Glutamatergic neuron (in vitro differentiated cells): ENCODE results near the gene SLC38A8. TPM values are rescaled to one million over a fixed set of nuclear protein-coding genes. Genes with fewer than 3 reads are reported as not detected.

Experiments
- DNase-seq: peaks from one replicate; pipeline ENCODE4 v3.0.0; 2022
- H3K27ac Mint-ChIP-seq: one replicate; pipeline ENCODE4 v1.8.0; 2020; ENCODE audit warnings: mild to moderate bottlenecking, mixed read lengths, inconsistent platforms; ENCODE audit not compliant: unreplicated experiment
- H3K27me3 Mint-ChIP-seq: one replicate; pipeline ENCODE4 v1.8.0; 2020; ENCODE audit warnings: mild to moderate bottlenecking, moderate library complexity, mixed read lengths, inconsistent platforms; ENCODE audit not compliant: unreplicated experiment
- H3K36me3 Mint-ChIP-seq: one replicate; pipeline ENCODE4 v1.8.0; 2020; ENCODE audit warnings: mild to moderate bottlenecking, mixed read lengths, inconsistent platforms; ENCODE audit not compliant: unreplicated experiment
- H3K4me1 Mint-ChIP-seq: one replicate; pipeline ENCODE4 v1.8.0; 2020; ENCODE audit warnings: mild to moderate bottlenecking, low read depth, mixed read lengths, inconsistent platforms; ENCODE audit not compliant: unreplicated experiment
- H3K4me3 Mint-ChIP-seq: one replicate; pipeline ENCODE4 v1.8.0; 2020; ENCODE audit warnings: mild to moderate bottlenecking, mixed read lengths, inconsistent platforms; ENCODE audit not compliant: unreplicated experiment
- H3K9me3 Mint-ChIP-seq: one replicate; pipeline ENCODE4 v1.8.0; 2020; ENCODE audit warnings: mild to moderate bottlenecking, moderate library complexity, mixed read lengths, inconsistent platforms; ENCODE audit not compliant: unreplicated experiment
- CTCF ChIP-seq: fragments of 200-600 bp; sonication (generic); IDR thresholded peaks from one replicate; pipeline ENCODE4 v1.5.0; 2021; ENCODE audit not compliant: partially characterized antibody, unreplicated experiment
- total RNA-seq: library from RNA; stranded (reverse); fragmentation: NEBNext Ultra II Directional; extraction: Animal tissue kit (Norgen Biotek cat#: 25700); gene quantifications from one replicate; pipeline ENCODE4 v1.2.1, GENCODE V29; 2021; ENCODE audit not compliant: unreplicated experiment

The SLC38A8 gene
- total RNA-seq, 1 donor from 2014 or later, result not detected

- Mint-ChIP-seq H3K9me3 (no peaks in the 10 kb centered on the region), H3K27me3 (peaks cover 3% of the 10 kb centered on the region), H3K36me3 (peaks cover 18% of the 10 kb centered on the region), H3K4me3 (no peak overlapping the region), H3K4me1 (peaks cover under 1% of the 10 kb centered on the region), H3K27ac (no peak overlapping the region)
- no peak for TF ChIP-seq CTCF
- DNase-seq, result no peak
These were observed 37.8 kb upstream of the SLC38A8 start for GRCh38 chr16:84080378-84080777.

GRCh38 chr16:84079664-84080063, 37.1 kb upstream of the SLC38A8 start:
- no peak overlapping the region for H3K4me3 Mint-ChIP-seq
- H3K9me3 Mint-ChIP-seq, result no peaks in the 10 kb centered on the region
- no peak overlapping the region for H3K27ac Mint-ChIP-seq
- no peak for TF ChIP-seq CTCF
- peaks cover 3% of the 10 kb centered on the region for H3K27me3 Mint-ChIP-seq
- no peak for DNase-seq
- H3K4me1 Mint-ChIP-seq, result peaks cover 4% of the 10 kb centered on the region
- H3K36me3 Mint-ChIP-seq, result peaks cover 18% of the 10 kb centered on the region

- DNase-seq, result no peak
- no peak overlapping the region for H3K27ac Mint-ChIP-seq
- H3K27me3 Mint-ChIP-seq, result peaks cover 3% of the 10 kb centered on the region
- peaks cover 10% of the 10 kb centered on the region for H3K4me1 Mint-ChIP-seq
- TF ChIP-seq CTCF, result no peak
- H3K36me3 Mint-ChIP-seq, result peaks cover 10% of the 10 kb centered on the region
- no peak overlapping the region for H3K4me3 Mint-ChIP-seq
- H3K9me3 Mint-ChIP-seq, result no peaks in the 10 kb centered on the region
These were observed 32.8 kb upstream of the SLC38A8 start for GRCh38 chr16:84075376-84075775.

GRCh38 chr16:84074721-84075120, 32.1 kb upstream of the SLC38A8 start:
- no peak for TF ChIP-seq CTCF
- H3K27me3 Mint-ChIP-seq, result peaks cover 3% of the 10 kb centered on the region
- no peak overlapping the region for H3K27ac Mint-ChIP-seq
- no peak overlapping the region for H3K4me3 Mint-ChIP-seq
- H3K4me1 Mint-ChIP-seq, result peaks cover 10% of the 10 kb centered on the region
- no peak for DNase-seq
- H3K9me3 Mint-ChIP-seq, result no peaks in the 10 kb centered on the region
- H3K36me3 Mint-ChIP-seq, result peaks cover 10% of the 10 kb centered on the region

- Mint-ChIP-seq H3K27ac (no peak overlapping the region), H3K4me3 (no peak overlapping the region), H3K4me1 (peaks cover 10% of the 10 kb centered on the region), H3K27me3 (no peaks in the 10 kb centered on the region), H3K36me3 (no peaks in the 10 kb centered on the region), H3K9me3 (no peaks in the 10 kb centered on the region)
- no peak for DNase-seq
- TF ChIP-seq CTCF, result no peak
These were observed 29.4 kb upstream of the SLC38A8 start for GRCh38 chr16:84072014-84072413.
